ENCODE data around the gene CCK. TPM values are rescaled to one million over a fixed set of nuclear protein-coding genes. Genes with fewer than 3 reads are reported as not detected.

Gene CCK
- polyA plus RNA-seq, 3 donors, result 0.11 to 0.53 (median 0.23) TPM

DNA sequence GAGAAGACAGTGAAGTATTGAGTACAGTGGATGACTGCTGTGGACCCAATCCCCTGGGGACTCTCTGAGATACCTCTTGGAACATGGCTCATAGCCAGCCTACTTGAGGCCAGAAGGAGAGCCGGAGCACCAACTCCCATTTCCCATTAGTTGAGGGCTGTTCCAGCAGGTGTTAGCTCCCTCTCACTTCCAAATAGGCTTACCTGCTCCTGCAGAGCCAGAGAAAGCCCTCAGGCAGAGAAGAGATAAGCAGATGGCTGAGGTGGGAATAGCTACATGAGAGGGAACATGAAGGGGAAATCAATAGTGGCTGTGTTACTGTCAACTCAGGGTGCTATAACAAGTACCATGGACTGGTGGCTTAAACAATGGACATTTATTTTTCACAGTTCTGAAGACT is 4.6 kb upstream of the CCK start:
- no peak for DNase-seq (ENCODE audit: low read depth in 3 of 3, low spot score in 2 of 3)

GRCh38 chr3:42269647-42270046 is 3.7 kb upstream of the CCK start:
- no peak for DNase-seq (ENCODE audit: low read depth in 3 of 3, low spot score in 2 of 3)

DNA sequence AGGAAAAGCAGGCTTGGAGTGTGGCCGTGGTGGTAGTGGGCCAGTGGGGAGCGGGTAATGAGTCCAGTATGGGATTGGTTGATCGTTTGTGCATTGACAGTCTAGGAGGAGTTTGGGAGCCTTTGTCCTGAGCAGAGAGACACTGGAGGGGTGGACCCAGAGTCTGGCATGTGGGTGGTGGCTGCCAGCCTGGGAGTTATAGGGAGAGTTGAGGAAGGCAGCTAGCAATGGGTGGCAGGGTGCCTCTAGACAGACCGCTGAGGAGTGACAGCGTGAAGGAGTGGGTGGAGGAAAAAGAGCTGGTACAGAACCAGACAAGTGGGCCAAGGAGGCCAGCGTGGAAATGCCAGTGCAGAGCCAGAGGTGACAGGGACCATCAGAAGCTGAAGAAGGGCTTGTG is 1.9 kb upstream of the CCK start:
- no peak for DNase-seq (ENCODE audit: low read depth in 3 of 3, low spot score in 2 of 3)

DNA sequence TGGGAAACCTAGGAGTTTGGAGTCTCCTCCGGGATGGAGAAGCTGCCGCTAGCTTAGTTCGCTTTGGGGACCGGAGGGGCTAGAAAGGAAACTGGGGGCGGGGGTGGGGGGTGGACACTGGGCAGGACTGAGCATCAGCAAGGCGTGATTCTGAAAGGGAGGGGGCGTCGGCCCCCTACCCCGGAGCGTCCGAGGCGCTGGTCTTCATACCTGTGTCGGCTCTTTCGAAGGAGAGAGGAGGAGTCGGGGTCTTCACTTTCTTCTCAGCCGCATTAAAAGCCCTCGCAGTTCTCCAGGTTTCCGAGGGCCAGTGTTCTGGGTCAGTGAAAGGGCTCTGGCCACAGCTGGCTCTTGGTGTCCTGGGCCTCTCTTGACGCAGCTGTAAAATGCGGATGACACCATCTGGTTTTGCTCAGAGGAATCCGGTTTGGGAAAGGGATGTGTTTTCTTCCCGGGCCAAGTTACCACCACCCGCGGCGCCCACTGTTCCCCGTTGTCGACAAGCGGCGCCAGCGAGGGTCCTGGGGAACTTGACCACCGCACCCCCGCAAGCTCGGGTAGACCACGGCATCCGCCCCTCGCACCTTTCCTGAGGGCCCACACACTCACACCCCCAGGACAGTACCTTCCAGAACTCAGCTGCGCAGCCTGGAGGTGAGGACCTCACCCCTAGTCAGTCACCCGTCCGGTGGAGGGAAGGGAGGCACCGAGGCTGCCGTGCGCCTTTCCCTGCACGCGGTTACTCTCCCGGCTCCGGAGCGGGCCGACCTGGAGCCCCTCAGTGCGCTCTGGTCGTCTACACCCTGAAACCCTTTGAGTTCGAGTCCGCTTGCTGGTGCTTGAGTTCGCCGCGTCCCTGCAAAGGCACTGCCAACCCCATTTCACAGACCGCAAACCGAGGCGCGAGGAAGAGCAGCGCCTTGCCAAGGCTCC is 660 bp downstream of the CCK start:
- peak in 2 of 3 donors; percentile 29 to 45 for DNase-seq (ENCODE audit: low read depth in 3 of 3, low spot score in 2 of 3)

GRCh38 chr3:42264399-42265058 is 1.5 kb downstream of the CCK start:
- peak in 1 of 3 donors; percentile 17 for DNase-seq (ENCODE audit: low read depth in 3 of 3, low spot score in 2 of 3)

GRCh38 chr3:42263354-42264346 is 2.3 kb downstream of the CCK start:
- no peak for DNase-seq (ENCODE audit: low read depth in 3 of 3, low spot score in 2 of 3)

DNA sequence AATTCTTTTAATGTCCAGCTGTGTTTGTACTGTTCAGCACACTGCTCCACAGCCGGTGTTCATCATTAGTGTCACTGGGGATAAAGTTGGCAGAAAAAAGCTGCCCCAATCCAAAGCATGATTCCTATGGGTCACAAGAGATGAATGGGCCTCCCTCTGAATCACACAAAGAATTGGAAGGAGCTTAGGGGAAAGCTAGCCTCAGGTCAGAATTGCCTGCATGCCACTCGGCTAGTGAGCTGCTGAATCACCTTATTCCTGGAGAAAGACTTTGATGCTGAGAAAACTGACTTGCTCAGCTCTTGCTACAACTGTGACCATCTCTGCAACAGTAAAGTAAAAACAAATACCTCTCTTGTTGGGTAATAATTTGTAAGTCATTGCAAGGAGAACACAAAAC is 3.5 kb downstream of the CCK start:
- no peak for DNase-seq (ENCODE audit: low read depth in 3 of 3, low spot score in 2 of 3)

DNA sequence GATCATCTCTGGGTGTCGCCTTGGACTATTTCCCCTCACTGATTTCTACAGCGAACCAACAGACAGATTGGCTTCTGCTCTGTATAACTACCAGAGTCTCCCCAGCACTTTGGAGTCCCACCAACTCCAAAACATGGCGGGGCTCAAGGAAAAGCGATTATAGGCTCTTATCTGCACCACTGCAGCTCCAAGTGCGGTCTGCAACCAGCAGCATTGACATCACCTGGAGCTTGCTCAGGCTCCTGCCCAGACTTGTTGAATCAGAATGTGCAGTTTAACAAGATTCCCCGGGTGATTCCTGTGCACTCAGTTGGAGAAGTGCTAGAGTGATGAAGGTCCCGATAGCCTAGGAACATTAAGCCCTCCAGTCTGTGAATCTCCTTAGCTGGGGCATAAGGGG is 9.0 kb downstream of the CCK start:
- DNase-seq (ENCODE audit: low read depth in 3 of 3, low spot score in 2 of 3), result no peak

GRCh38 chr3:42256135-42256819 is 9.7 kb downstream of the CCK start:
- no peak for DNase-seq (ENCODE audit: low read depth in 3 of 3, low spot score in 2 of 3)

DNA sequence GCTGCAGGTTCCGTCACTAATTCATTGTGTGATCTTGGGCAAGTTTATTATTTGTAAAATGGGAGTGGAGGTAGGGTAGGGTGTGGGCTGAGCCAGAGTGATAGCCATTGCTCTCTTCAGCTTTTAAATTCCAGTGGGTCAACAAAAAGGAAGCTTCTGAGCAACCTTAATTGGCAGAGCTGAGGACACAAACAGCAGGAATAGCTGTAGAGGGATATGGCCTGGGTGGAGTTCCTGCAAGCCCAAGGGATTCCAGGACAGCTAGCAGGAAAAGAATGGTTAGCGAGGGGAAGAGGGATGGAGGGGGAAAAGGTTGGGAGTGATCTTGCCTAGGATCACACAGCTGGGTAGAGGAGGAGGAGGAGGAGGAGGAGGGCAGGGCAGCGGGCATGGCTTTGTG is 11.4 kb downstream of the CCK start:
- no peak for DNase-seq (ENCODE audit: low read depth in 3 of 3, low spot score in 2 of 3)

- no peak for DNase-seq (ENCODE audit: low read depth in 3 of 3, low spot score in 2 of 3)
These were observed 15.2 kb downstream of the CCK start for GRCh38 chr3:42250761-42251160.

- DNase-seq (ENCODE audit: low read depth in 3 of 3, low spot score in 2 of 3), result no peak
These were observed 18.4 kb downstream of the CCK start for GRCh38 chr3:42247576-42248027.

GRCh38 chr3:42246091-42246490 is 19.9 kb downstream of the CCK start:
- no peak for DNase-seq (ENCODE audit: low read depth in 3 of 3, low spot score in 2 of 3)

GRCh38 chr3:42236611-42237010 is 29.4 kb downstream of the CCK start:
- DNase-seq (ENCODE audit: low read depth in 3 of 3, low spot score in 2 of 3), result no peak

DNA sequence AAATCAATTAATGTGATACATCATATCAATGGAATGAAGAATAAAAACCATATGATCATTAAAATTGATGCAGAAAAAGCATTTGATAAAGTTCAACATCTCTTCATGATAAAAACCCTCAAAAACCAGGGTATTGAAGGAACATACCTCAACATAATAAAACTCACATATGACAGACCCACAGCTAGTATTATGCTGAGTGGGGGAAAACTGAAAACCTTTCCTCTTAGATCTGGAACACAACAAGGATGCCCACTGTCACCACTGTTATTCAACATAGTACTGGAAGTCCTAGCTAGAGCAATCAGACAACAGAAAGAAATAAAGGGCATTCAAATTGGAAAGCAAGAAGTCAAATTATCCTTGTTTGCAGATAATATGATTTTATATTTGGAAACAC is 30.5 kb downstream of the CCK start:
- DNase-seq (ENCODE audit: low read depth in 3 of 3, low spot score in 2 of 3), result no peak

GRCh38 chr3:42230860-42231259 is 35.1 kb downstream of the CCK start:
- DNase-seq (ENCODE audit: low read depth in 3 of 3, low spot score in 2 of 3), result no peak

- DNase-seq (ENCODE audit: low read depth in 3 of 3, low spot score in 2 of 3), result no peak
These were observed 35.9 kb downstream of the CCK start for GRCh38 chr3:42229942-42230688.

- no peak for DNase-seq (ENCODE audit: low read depth in 3 of 3, low spot score in 2 of 3)
These were observed 36.6 kb downstream of the CCK start for GRCh38 chr3:42229266-42229941.

- no peak for DNase-seq (ENCODE audit: low read depth in 3 of 3, low spot score in 2 of 3)
These were observed 37.2 kb downstream of the CCK start for GRCh38 chr3:42228796-42229195.
